Body of pancreas (tissue), 4 donors: ENCODE data around the gene CROCC2. TPM values are rescaled to one million over a fixed set of nuclear protein-coding genes. Genes with fewer than 3 reads are reported as not detected.

Experiments
- ATAC-seq: fragments of 150-250 bp; one replicate; pipeline ENCODE4 v1.9.1; 2016
- DNase-seq, 4 donors: peaks; one replicate each; pipeline ENCODE4 v3.0.0-alpha.2; 2019
- H3K27ac ChIP-seq, 4 donors: fragments of 200-600 bp; sonication (generic); 1 replicate in 3 of 4; 2 replicates in 1 of 4; pipeline versions ENCODE4 v1.5.1 to v1.6.1; 2016 to 2019; ENCODE audit warnings: mild to moderate bottlenecking in 1 of 4, mixed read lengths in 1 of 4, moderate library complexity in 1 of 4
- H3K27me3 ChIP-seq, 2 donors: fragments of 200-600 bp; sonication (generic); one replicate each; pipeline ENCODE4 v1.6.0; 2016; ENCODE audit warnings: mild to moderate bottlenecking in 1 of 2
- H3K36me3 ChIP-seq, 2 donors: fragments of 200-600 bp; sonication (generic); replicated peaks in 1 of 2; 2 replicates each; pipeline ENCODE4 v1.5.1; 2016; ENCODE audit warnings: low read depth in 2 of 2; ENCODE audit not compliant: insufficient read depth in 1 of 2
- H3K4me1 ChIP-seq: fragments of 200-600 bp; sonication (generic); one replicate; pipeline ENCODE4 v1.6.0; 2016
- H3K4me3 ChIP-seq, 2 donors: fragments of 200-600 bp; sonication (generic); 1 replicate in 1 of 2; 2 replicates in 1 of 2; pipeline ENCODE4 v1.5.1; 2016 to 2019
- H3K9me3 ChIP-seq, 3 donors: fragments of 200-600 bp; sonication (generic); 1 replicate in 2 of 3; 2 replicates in 1 of 3; pipeline ENCODE4 v1.5.1; 2016
- POLR2A ChIP-seq, 3 donors: fragments of 450-650 bp; IDR thresholded peaks; one replicate each; pipeline ENCODE4 v1.6.1; 2016; ENCODE audit warnings: antibody characterized with exemption in 3 of 3, mild to moderate bottlenecking in 2 of 3
- WGBS, 2 donors: methylation state at CpG; one replicate each; pipeline ENCODE4 v1.1.5; 2017; 5-methylcytosine and 5-hydroxymethylcytosine counted together
- intact Hi-C: fragments of 100-400 bp; cut with DNase I; formaldehyde crosslinking; loops from one replicate; pipeline ENCODE4 v1.15.1; 2023
- total RNA-seq, 2 donors: library from RNA; depleted of rRNA; stranded (reverse); fragments of >200 nt; gene quantifications; one replicate each; pipeline ENCODE4 v1.1.0, GENCODE V29; 2016
- TF ChIP-seq, protein P1 (sequence below), 7 experiments: fragments of 450-650 bp in 4 of 7; fragments of 200-600 bp in 3 of 7; sonication (generic) in 3 of 7; IDR thresholded peaks; one replicate each; pipeline ENCODE4 v1.5.1; 2016 to 2019; ENCODE audit warnings: antibody characterized with exemption in 7 of 7

CROCC2 gene
- total RNA-seq, 2 donors from 2014 or later: under 0.01 TPM; not detected in 1

DNA sequence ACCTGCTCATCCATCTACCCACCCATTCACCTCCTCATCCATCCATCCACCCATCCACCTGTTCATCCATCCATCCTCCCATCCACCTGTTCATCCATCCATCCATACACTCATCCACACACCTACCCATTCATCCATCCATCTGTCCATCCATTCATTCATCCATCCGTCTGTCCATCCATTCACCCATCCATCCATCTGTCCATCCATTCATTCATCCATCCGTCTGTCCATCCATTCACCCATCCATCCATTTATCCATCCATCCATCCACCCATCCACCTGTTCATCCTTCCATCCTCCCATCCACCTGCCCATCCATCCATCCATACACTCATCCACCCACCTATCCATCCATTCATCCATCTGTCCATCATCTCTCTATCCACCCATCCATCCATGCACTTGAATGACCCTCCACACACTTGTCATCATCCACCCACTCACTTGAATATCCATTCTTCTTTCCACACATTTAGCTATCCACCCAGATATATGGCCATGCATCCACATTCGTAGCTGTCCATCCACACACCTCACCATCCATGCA is 45.0 kb downstream of the CROCC2 start:
- H3K27ac ChIP-seq: no peak overlapping the region
- intact Hi-C loops: no loop called here
- H3K4me3 ChIP-seq: no peak overlapping the region
- WGBS, 2 donors: 58 to 75% methylated on average over 3 of the region's 3 CpGs
- H3K36me3 ChIP-seq: no peaks in the 10 kb centered on the region
- no peaks in the 10 kb centered on the region for H3K27me3 ChIP-seq
- DNase-seq: no peak
- TF ChIP-seq POLR2A (IDR thresholded peaks at IDR 0.05): no peak
- H3K9me3 ChIP-seq: no peaks in the 10 kb centered on the region
- ATAC-seq: no peak
- H3K4me1 ChIP-seq: no peaks in the 10 kb centered on the region

GRCh38 chr2:240952496-240953246 is 46.5 kb downstream of the CROCC2 start:
- ATAC-seq (no peak), DNase-seq (no peak)
- Histone ChIP-seq H3K36me3 (no peaks in the 10 kb centered on the region), H3K27ac (no peak overlapping the region), H3K4me3 (no peak overlapping the region), H3K4me1 (no peaks in the 10 kb centered on the region), H3K9me3 (no peaks in the 10 kb centered on the region), H3K27me3 (no peaks in the 10 kb centered on the region)
- intact Hi-C loops: no loop called here
- TF ChIP-seq, protein P1, sequence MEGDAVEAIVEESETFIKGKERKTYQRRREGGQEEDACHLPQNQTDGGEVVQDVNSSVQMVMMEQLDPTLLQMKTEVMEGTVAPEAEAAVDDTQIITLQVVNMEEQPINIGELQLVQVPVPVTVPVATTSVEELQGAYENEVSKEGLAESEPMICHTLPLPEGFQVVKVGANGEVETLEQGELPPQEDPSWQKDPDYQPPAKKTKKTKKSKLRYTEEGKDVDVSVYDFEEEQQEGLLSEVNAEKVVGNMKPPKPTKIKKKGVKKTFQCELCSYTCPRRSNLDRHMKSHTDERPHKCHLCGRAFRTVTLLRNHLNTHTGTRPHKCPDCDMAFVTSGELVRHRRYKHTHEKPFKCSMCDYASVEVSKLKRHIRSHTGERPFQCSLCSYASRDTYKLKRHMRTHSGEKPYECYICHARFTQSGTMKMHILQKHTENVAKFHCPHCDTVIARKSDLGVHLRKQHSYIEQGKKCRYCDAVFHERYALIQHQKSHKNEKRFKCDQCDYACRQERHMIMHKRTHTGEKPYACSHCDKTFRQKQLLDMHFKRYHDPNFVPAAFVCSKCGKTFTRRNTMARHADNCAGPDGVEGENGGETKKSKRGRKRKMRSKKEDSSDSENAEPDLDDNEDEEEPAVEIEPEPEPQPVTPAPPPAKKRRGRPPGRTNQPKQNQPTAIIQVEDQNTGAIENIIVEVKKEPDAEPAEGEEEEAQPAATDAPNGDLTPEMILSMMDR (IDR thresholded peaks at IDR 0.05): no peak
- TF ChIP-seq POLR2A (IDR thresholded peaks at IDR 0.05): no peak
- WGBS, 2 donors: 68 to 72% methylated on average over 13 to 14 of the region's 14 CpGs

DNA sequence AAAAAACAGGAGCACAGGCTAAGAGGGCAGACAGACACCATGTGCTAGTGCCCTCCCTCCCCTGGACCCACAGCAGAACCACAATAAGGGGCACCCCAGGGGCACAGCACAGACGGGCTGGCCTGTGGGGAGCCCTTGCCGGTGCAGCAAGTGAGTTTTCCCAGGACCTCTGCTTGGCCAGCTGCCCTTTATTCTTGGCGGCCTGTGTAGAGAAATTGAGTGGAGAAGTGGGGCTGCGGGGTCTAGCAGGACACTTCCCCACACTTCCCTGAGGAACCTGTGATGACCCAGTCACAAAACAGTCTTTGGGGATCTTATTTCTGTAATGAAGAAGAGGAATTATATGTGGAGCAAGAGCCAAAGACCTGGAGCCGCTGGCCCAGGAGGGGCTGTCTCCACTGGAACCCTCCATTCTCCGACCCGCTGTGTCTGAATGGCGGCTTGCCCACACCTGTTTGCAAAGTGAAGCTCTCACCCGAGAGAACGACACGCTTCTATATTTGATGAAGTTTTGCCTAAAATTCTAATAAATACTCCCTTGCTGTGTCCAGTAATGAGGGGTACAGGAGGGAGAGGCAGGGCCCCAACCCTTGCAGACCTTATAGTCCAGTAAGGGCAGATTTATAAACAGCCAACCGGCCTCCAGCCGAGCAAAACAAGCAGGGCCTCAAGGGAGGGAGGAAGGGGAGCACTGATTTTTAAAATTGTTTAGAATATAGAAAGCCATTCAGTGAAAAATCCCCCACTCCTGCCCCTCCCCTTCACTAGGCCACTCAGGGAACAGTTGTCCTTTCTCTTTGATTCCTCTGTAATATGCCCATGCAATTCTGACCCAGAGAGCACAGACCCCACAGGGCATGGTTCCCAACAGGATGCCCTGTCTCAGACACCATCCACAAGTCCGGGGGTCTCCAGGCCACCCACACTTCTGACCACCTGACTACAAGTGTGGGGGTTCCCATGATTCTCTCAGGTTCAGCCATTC is 47.6 kb downstream of the CROCC2 start:
- no peaks in the 10 kb centered on the region for H3K36me3 ChIP-seq
- TF ChIP-seq, protein P1 (IDR thresholded peaks at IDR 0.05): no peak
- TF ChIP-seq POLR2A (IDR thresholded peaks at IDR 0.05): no peak
- H3K9me3 ChIP-seq: no peaks in the 10 kb centered on the region
- H3K27ac ChIP-seq: no peak overlapping the region
- H3K4me1 ChIP-seq: no peaks in the 10 kb centered on the region
- H3K4me3 ChIP-seq: no peak overlapping the region
- ATAC-seq: no peak
- DNase-seq: peak in 1 of 4 donors; percentile 3
- WGBS, 2 donors: 57 to 73% methylated on average over 8 to 14 of the region's 14 CpGs
- no peaks in the 10 kb centered on the region for H3K27me3 ChIP-seq
- intact Hi-C loops: no loop called here

DNA sequence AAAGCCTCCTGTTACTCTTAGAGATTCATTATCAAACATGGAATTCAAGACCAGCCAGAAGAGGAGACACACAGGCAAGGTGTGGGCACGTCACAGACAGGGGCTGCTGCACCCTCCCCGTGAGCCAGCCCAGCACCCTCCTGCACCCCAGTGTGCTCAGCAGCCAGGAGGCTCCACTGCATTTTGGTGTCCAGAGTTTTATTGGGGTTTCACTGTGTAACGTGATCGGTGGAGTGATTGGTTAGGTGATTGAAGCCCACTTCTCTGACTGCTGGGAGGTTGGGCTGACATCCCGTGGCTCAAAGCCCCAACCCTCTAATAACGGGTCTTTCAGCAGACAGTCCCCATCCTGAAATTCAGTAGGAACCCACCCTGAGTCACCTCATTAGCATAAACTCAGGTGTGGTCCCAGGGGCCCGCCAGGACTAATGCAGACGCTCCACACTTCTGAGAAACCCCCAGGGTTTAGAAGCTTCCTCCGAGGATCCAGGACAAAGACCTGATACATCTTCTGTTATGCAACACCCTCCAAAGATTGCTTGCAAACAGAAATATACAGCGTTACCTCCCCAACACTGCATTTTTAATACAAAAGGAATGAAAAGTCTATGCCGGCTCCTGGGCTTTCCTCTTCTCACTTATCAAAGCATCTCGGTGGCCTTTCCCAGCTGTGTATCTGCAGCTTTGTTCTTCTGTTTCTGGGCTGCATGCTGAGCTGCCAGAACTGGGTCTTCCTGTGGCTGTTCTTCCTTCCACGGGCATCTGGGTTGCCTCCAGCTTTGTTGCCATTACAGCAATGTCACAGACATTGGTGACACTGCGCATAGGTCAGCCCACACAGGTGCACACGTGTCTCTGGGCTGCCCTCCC is 48.5 kb downstream of the CROCC2 start:
- no peak for DNase-seq
- intact Hi-C loops: no loop called here
- WGBS, 2 donors: 46 to 60% methylated on average over 8 to 15 of the region's 15 CpGs
- no peak for ATAC-seq
- no peaks in the 10 kb centered on the region for H3K4me1 ChIP-seq
- H3K36me3 ChIP-seq: no peaks in the 10 kb centered on the region
- no peaks in the 10 kb centered on the region for H3K27me3 ChIP-seq
- no peak overlapping the region for H3K27ac ChIP-seq
- H3K4me3 ChIP-seq: no peak overlapping the region
- TF ChIP-seq, protein P1 (IDR thresholded peaks at IDR 0.05): no peak
- no peak for TF ChIP-seq POLR2A (IDR thresholded peaks at IDR 0.05)
- H3K9me3 ChIP-seq: no peaks in the 10 kb centered on the region
